DOHH2 (cell line): ENCODE measurements around the gene FOXC2.

Experiments used
- CTCF ChIP-seq: fragments of 200-600 bp; sonication (generic); IDR thresholded peaks from one replicate; pipeline ENCODE4 v1.5.1; 2014; ENCODE audit warnings: antibody characterized with exemption, mild to moderate bottlenecking, low read depth, low read length; ENCODE audit not compliant: poor library complexity, severe bottlenecking
- EZH2phosphoT487 ChIP-seq: fragments of 200-600 bp; sonication (generic); IDR thresholded peaks from 2 replicates; pipeline ENCODE4 v1.6.1; 2017; ENCODE audit warnings: borderline replicate concordance, mild to moderate bottlenecking, antibody characterized with exemption, low read length, moderate library complexity, mixed read lengths

GRCh38 chr16:86574646-86575045 is 8.0 kb downstream of the FOXC2 start:
- TF ChIP-seq CTCF (no peak), EZH2phosphoT487 (no peak)
